Embryonic facial prominence (tissue), 1 donor: Measurements from ENCODE around the gene CADM1.

Experiments used
- DNase-seq: peaks from one replicate; pipeline ENCODE4 v3.0.0-alpha.2; 2016; ENCODE audit errors: extremely low spot score

The CADM1 gene

DNA sequence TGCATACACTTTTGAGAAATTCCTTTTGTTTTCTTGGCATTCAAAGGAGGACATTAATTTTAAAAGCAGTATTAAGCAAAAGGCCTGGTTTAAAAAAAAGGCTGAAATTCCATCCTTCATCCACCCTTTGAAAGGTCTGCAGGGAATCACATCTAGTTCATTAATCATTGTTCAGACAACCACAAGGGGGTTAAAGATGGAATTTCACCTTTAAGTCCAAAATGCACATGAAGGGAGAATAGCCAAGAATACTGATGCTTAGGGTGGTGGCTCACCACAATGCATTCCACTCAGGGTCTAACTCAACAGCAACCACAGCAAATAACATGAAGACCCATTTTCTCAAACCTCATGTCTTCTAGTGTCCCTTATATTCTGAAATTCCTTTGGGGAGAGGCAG is 256.9 kb downstream of the CADM1 start:
- DNase-seq = no peak

DNA sequence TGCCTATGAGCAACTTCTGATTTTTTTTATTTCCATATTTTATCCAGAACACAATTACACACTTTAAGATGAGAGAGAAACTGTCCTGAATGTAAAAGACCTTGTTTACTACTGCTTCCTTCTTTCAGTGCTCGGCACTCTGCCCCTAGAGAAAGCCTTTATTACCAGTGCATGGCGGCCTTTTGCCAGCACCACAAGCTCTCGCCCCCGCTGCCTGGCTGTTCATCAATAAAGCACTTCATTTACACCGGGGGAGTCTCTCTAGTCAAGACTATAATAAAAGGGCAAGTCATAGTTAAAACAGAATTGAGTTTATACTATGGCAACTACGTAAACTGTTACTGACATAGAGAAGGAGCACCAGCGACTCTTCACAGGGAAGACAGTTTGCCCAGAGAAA is 259.5 kb downstream of the CADM1 start:
- DNase-seq = no peak

DNA sequence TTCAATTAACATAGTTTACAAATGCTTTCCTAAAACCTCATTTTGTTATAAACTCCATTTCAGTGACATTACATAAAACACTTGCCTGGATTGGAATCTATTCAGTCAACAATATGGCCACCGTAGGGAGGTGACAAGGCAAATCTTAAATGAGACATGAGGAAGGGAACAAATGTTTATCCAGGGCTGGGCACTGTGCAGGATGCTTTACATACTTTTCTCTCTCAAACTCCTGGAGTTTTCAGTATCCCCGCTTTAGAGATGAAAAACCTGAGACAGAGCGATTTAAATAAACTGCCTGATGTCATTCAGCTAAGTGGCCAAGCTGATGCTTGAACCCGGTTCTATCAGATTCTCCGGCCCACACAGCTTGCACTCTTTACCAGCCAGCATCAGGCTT is 259.9 kb downstream of the CADM1 start:
- no peak for DNase-seq

DNA sequence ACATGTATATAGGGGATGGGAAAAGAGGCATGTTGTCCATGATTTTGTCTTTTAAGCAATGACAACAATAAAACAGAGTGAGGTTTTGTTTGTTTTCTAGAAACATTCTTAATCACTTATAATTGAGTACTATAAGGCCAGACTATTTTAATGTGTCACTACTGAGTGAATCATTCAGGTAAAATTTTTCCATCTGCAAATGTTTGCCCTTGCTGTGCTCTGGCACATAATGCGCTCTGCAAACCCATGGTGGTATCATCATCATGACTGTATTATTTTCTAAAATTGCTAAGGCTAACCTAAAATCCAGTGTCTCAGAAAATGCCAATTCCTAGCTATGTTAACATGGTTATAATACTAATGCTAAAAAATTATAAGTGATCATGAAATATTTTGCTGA is 261.2 kb downstream of the CADM1 start:
- no peak for DNase-seq

DNA sequence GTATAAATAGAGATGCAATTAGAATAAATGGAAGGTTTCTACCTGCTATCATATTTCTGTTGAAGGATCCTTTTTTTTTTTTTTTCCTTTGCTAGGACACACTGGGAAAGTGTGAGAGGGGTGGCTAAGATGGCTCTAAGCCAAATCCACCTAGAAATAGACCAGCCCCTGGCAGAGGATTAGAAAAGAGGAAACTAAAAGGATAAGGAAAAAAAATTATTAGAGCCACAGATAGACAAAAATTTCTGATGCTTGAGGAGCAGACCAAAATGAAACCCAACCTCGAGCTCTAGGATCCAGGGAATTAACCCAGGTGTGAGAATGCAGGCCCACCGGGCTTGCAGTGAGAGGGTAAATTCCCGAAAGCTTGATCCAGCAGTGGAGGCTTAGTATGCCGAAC is 262.3 kb downstream of the CADM1 start:
- no peak for DNase-seq

DNA sequence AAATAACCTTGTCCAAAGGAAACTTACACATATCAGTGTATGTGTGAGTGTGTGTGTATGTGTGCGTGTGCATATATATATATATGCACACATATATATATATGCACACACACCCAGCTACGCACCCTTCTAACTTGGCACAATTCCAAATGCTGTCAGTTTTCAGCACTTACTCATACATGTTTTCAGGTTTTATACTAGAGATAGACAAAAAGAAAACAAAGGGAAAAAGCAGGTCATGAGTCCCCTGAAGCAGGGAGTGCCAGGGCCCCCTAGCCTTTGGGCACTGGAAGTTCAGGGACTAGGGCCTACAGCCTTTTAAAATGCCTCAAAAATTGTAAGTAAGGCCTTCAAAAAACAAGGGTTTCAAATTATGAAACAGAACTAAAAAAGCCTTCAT is 265.4 kb downstream of the CADM1 start:
- DNase-seq = no peak

DNA sequence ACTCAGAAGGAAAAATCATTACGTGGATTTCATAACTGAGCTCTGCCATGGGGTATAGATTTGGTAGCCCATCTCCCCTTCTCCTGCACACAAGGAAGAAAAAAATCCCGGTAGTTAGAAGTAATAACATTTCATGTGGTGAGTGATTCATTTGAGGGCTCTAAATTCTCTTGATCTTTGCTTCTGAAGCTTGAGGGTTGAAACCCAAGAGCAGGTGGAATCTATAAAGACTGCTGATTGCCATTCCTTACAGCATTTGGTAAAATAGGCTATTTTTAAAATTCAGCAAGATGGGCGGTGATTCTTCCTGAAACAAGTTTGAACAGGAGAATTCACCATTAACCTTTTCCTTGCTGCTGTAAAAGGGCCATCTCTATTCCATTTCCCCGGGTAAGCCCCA is 266.1 kb downstream of the CADM1 start:
- DNase-seq = no peak

DNA sequence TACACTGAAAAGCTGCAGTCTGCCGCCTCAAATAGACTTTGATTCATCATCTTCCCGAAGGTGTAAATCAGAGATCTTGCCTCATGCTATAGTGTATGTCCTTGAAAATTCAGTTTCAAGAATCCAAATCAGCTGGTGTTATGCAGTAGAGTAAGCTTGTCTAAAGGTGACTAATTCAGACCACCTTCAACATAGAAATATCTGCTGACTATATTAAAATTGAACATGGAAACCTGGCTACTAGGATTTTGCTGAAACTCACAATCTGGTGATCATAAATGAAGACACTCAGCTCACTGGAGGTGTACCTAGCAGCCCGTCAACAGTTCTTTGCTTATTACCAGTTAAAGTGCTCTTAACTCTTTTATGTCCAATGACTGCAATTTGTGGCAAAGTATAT is 266.6 kb downstream of the CADM1 start:
- no peak for DNase-seq

DNA sequence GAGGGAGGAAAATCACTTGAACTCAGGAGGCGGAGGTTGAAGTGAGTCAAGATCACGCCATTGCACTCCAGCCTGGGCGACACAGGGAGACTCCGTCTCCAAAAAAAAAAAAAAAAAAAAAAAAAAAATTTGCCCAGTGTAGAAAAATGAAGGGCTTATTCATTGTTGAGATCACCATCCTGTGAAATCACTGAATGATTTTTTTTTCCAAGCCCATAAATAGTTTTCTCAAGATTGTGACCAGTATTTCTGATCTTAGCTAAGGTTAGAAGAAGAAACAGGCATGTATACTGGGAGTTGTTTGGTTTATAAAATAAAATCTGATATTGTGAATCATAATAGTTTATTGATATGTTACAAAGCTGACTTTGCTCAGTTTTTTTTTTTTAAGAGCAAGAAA is 269.4 kb downstream of the CADM1 start:
- DNase-seq = no peak

DNA sequence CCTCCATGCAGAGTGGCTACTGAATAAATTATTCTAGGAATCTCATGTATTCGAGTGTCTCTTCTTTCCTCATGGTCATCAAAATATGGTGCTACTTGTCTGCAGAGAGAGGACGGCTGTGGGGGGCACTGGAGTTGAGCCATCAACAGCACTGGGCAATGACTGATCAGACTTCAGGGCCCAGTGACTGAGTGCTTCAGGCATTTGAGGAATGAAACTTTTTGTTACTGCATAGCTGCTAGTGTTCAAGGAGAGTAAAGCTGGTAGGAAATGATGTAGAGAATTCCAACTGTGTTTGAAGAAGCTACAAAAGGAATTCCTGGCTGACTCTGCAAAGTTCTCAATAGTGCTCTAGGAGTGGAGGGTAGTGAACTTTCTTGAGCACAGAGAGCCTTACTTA is 277.7 kb downstream of the CADM1 start:
- DNase-seq = no peak

DNA sequence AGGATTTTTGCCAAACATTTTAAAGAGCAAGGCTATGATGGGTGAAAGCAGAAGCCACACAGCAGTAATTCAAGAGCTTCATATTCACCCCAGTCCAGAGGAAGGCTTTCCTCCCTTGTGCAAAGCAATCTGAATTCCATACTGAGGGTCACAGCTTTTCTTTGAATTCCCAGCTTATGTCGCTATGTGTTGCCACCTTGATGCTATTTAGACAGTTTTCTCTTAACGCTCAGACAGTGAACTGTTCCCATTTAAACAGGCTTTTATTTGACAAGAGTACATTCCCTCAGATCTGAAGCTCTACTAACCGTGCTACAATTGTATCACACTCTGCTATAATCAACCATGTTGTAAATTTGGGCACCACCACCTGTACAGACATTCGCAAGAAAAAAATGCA is 279.7 kb downstream of the CADM1 start:
- DNase-seq = no peak

DNA sequence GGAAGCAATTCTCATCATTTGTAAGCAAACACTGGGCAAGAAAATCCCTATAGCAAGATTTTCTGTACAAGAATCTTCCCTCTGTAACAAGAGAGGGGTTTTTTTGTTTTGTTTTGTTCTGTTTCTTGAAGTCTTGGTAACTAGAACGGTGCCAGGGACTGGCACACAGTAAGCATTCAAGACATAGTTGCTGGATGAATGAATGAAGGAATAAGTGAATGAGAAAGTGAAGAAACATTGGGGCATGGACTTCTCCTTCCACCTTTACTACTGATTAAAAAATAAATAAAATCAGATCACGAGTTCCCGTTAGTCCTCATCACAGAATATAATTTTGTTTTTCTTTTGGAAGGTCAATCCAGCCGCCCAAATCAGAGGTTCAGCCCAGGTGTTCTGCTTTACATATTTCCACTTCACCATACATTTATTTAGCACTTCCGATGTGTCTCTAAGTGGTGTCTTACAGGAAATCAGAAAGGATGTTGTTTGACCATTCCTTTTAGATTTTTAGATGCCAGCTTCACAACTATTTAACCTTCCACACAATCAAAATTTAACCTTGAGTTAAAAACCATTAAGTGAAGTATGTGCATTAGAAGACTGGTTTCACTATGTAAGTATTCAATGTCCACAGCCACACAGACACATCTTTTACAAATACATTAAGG is 281.2 kb downstream of the CADM1 start:
- no peak for DNase-seq

DNA sequence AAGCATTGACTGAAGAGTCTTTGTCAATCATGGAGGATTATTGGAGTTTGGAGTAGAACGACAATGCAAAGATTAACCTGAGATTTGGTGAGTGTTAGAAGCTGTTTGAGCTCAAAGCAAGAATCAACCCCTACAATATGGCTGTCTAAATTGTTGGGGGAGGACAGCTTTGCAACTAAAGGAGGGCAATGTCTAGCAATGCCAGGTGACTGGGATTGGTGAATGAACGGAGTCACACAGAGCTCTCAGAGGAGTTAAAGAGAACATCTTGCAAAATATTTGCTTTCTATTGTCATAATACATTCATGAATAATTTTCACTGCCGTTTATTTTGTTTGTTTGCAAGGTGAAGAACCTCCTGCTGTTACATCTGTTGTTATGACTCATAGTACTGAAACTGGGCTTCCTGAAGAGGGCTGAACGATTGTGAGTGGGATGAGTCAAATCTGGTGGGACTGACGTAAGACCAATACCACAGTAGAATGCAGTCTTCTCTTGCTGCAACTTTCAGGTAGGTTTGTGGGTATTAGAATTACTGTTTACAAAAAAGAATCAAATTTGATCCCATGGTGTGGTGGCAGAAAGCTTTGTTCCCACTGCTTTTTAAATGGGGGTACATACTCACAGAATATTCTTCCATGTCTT is 281.9 kb downstream of the CADM1 start:
- DNase-seq = no peak

DNA sequence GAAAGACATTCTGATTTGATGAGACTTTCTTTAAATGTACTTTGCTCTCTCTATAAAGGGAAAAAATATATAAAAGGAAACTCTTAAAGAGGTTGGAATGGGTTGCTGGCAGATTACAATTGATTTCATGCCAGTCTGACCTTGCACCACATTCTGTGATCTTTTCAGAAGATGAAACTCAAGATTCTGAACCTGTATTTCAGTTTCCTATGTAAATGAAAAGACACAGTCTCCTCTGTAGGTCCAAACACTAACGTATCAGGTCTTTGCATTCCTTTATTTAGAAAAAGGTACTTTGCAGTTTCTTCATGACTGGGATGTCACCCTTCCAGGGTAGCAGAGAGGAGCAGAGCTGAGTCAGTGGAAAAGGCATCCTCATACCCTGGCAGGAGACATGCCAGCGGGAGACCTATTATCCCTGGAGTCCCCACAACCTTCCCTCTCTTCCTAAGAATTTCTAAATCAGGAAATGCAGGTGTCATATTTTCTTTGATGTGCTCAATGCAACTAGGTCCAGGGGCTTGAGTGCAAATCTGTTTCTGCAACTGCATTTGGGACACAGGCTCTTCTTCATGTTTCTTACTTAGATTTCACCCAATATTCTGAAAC is 282.6 kb downstream of the CADM1 start:
- no peak for DNase-seq

DNA sequence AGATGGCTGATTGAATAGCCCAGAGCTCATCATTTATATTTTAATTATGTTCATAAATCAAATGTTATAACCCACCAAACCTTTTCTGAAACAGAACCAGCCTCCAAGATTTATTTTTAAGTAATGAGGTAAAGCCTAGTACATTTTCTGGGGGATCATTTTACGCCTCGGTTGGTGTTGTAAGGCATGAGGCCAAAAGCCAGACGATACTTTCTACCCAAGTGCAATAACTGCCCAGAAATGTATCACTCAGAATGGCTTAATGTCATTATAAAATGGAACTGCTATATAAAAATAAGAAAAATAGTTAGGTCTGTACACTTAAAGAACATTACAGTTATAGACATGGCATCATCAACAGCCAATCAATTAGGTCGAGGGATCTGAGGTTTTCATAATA is 283.3 kb downstream of the CADM1 start:
- DNase-seq = no peak

DNA sequence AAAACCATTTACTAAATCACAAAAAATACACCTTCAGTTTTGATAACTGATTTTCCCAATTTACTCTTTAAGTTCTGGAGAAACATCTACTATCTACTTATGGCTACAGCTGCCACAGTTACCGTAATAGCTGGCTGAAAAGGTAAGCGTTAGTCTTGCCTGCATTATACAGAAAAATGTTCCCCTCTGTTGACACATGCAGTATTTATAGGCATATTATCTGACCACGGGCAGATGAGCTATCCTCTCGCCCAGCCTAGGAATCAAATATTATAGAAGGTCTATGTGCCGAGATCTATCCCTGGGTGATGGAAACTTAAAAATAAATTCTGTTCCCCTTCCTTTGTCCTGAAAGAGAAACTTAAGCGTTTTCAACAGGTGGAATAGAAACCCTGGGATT is 283.8 kb downstream of the CADM1 start:
- no peak for DNase-seq

DNA sequence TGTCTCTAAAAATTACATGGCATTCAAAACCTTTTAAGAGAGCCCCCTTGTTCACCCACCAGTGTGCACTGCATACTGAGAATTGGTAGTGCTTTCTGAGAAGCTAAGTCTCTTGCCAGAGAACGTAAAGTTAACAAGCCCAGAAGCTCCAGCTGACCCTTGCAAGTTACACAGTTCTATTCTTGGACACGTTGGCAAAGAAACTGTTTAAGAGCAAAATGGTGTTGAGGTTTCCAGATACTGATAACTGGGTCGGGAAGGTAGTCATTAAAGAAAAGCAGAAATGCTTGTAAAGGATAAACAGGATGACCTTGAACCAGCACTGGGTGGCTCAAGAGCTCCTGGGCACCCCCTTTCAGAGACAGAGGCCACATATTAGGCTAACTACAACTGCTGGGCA is 284.8 kb downstream of the CADM1 start:
- DNase-seq = no peak

DNA sequence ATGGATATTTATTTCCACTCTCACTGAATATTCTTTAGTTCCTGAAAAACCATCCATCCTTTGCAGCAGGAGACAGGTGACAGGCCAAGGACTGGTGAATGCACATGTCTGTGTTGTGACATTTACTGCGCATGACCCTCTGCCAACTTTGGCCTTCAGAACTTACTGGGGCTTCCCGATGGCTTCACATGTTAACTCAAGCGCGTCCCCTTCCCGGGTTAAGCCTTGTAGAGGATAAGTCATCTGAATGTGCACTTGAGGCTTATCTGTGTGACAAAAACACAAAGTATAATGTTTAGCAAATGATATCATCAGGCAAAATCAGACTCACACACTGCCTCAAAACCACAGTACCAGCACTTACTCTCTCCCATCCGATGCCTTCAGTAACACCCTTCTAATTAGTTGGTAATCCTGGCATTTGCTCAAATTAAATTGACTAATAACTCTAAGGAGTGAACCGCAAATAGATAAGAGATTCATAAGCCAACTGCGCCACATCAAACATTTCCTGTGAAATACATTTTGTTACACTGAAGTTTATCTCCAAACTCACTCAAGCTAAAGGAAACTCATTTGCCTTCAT is 286.4 kb downstream of the CADM1 start:
- DNase-seq = no peak

DNA sequence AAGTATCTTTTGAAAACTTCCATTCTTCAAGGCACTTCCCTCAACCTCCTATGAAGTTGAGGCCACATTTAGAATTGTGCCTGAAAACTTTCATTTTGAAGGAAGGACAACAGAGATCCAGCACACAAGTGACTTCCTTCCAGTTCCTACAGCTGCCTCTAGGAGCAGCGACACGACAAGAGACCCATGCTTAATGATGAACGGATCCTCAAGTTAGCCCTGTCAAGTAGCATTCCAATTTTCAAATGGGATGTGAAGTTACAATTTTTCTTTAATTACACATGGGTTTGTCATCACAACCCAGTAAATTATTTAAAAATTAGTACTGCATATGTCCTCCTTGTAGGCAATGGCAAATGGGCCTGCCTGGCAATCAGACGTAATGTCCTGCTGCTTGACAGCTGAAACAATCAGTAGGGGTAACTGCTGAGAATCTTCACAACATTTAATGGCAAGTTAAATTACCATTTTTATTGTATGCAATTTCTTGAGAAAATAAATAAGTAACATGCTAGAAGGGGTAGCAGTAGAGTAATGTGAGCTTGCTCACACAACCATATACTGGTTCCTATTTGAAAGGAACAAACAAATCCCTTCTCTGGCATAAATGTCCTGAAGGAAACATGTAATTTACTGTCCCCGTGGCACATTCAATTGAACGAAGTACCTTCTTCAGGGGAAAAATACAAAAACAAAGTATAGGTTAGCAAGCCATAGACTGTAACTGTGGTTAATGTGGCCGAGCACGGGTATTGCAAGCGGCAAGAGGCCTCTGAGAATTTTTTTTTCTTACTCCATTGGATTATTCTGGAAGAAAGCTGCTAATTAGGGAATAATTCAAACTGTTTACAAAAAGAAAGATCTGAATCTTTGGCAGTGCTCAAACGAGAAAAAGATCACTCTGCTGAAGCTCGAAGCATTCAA is 288.3 kb downstream of the CADM1 start:
- DNase-seq = no peak

DNA sequence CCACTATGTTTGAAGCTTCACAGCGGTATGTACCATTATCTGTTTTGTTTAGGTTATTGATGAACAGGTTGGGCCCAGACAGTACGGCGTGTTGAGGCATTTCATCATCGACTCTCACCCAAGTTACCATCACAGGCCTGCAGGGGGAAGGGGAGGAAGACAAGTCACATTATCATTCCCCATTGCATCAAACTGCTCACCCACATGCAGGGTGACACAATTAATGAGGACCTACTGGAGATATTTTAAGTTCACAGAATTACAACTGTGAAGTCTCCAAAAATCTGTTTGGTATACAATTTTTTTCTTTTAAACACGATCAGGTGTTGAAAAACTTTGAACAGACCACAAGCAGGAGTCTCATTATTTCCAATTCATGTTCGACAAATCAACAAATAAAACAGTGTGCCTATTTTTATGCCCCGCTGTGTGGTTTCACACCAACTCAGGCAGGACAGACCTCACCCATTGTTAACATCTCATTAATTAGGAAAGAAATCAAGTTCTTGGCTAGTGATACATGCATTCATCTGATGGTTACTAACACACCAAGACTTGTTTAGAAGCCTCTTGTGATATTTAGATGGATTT is 289.5 kb downstream of the CADM1 start:
- DNase-seq = no peak

DNA sequence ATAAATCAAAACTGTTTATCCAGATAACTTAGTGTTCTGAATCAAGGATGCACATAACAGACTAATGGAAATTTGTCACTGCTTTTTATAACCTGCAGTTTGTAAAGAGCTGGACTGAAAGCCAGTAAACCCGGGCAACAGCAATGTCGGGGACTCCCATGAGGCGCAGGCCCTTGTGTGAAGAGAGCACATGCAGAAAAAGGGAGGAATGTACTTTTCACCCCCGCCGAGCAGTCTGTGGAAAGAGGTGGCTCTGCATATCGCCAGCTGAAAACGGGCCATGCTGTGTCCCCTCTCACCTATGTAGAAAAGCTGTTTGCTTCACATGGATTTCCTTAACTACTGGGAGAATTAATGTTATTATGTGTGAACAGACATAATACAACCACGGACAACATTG is 291.2 kb downstream of the CADM1 start:
- DNase-seq = no peak

DNA sequence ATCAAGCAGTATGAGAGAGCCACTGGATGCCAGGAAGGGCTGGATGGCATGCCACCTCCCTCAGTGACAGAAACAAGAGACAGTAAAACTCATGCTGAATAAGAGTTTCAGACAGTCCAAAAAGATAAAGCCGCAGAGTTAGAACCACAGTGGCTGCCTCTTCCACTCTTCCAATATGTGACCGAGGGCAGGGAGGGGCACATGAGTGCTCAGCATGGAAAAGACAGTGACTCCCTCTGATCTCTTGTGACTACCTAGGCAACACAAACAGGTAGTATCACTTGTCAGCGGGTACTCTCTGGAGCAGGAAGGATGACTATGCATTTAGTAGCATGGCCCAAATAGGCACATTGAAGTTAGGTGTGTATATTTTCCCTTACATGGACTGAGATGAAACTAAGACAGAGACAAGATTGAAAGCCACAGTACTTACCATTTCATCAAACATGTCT is 295.4 kb downstream of the CADM1 start:
- DNase-seq = no peak
